GM13976 (cell line): Measurements from ENCODE around the gene GJB6.

Experiments
- DNase-seq: peaks from one replicate; pipeline ENCODE4 v3.0.0; 2012; ENCODE audit warnings: low spot score
- in situ Hi-C: fragments of 300-500 bp; cut with MboI; formaldehyde crosslinking; loops from one replicate; pipeline ENCODE4 v1.12.0; 2022; ENCODE audit warnings: low sequenced_read_pairs, mixed read lengths, inconsistent platforms; ENCODE audit not compliant: unreplicated experiment
- TF ChIP-seq, protein P1 (sequence below): IDR thresholded peaks from 2 replicates; pipeline ENCODE4 v1.5.1; 2012; ENCODE audit warnings: borderline replicate concordance, mild to moderate bottlenecking; ENCODE audit not compliant: insufficient read depth; ENCODE audit errors: extremely low read depth, missing control alignments, control extremely low read depth

GJB6 gene

DNA sequence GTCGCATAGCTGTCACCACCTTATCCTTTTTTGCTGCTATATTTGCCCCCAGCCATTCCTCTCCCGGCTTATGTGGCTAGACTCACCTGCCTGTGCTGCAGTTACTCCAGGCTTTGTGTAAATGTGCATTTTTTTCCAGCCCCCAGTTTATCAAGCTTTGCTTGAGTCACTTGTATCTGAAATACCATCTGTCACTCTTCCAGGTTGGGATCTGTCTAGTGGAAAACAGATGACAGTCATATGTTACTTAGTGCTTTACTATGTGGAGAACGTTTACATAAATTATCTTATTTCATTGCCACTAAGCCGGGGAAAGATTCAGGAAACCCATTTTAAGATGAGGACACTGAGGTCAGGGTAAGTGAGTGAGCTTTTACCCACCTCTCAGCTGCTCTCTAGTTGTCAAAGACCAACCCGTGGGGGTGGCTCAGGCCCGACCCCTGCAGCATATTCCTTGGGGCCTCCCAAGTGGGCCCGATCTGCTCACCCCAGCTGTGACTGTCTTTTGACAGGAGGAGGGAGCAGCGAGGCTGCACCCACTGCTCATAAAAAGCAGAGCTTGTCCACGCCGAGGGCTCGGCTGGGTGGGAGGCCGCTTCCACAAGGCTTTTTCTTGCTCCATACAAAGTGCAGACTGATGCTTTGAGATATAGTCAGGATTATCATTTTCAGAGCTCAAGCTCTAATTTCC lies 46.6 kb downstream of the GJB6 start:
- no peak for DNase-seq
- TF ChIP-seq, protein P1, sequence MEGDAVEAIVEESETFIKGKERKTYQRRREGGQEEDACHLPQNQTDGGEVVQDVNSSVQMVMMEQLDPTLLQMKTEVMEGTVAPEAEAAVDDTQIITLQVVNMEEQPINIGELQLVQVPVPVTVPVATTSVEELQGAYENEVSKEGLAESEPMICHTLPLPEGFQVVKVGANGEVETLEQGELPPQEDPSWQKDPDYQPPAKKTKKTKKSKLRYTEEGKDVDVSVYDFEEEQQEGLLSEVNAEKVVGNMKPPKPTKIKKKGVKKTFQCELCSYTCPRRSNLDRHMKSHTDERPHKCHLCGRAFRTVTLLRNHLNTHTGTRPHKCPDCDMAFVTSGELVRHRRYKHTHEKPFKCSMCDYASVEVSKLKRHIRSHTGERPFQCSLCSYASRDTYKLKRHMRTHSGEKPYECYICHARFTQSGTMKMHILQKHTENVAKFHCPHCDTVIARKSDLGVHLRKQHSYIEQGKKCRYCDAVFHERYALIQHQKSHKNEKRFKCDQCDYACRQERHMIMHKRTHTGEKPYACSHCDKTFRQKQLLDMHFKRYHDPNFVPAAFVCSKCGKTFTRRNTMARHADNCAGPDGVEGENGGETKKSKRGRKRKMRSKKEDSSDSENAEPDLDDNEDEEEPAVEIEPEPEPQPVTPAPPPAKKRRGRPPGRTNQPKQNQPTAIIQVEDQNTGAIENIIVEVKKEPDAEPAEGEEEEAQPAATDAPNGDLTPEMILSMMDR = no peak
- in situ Hi-C loops = loop anchor here (25.0 kb wide), 3 partner anchors 527 to 727 kb away; partner anchors contain the start of genes IL17D and XPO4

DNA sequence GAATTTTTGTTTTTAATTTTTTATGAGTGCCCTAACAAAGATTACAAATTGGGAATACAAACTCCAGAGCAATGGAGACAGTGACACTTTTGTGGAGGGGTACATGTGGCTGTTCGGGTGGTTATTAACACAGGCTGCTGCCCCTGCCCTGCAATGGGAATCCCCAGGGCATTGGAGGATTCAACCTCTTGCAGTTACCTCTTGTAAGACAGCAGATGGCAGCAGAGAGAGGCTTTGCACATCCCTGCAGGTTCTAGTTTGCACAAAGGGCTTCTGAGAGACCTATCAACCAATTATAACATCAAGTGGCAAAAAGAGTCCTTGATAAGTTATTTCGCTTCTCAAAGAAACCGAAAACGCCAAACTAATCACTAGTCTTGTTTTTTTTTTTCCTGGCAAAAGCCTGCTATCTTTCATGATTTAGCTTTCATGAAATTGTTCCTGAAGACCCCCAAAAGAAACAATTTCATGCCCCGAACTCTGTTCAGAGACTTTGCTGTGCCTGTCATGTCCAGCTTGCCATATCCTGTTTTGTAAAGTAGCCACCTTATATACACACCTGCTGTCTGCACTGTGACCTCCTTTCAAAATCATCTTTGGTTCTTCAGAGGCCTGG lies 49.8 kb downstream of the GJB6 start:
- in situ Hi-C loops = loop anchor here (25.0 kb wide), 3 partner anchors 530 to 730 kb away; partner anchors contain the start of genes IL17D and XPO4
- TF ChIP-seq, protein P1 = peak; percentile 78
- peak; percentile 82 for DNase-seq

- TF ChIP-seq, protein P1 = no peak
- no peak for DNase-seq
- in situ Hi-C loops = loop anchor here (25.0 kb wide), 3 partner anchors 531 to 731 kb away; partner anchors contain the start of genes IL17D and XPO4
These were observed 50.9 kb downstream of the GJB6 start for GRCh38 chr13:20181188-20181587.

- TF ChIP-seq, protein P1 = no peak
- in situ Hi-C loops = loop anchor here (25.0 kb wide), 3 partner anchors 534 to 734 kb away; partner anchors contain the start of genes IL17D and XPO4
- no peak for DNase-seq
These were observed 54.0 kb downstream of the GJB6 start for GRCh38 chr13:20178156-20178555.

GRCh38 chr13:20177049-20177831 lies 54.9 kb downstream of the GJB6 start:
- in situ Hi-C loops = loop anchor here (25.0 kb wide), 3 partner anchors 535 to 735 kb away; partner anchors contain the start of genes IL17D and XPO4
- TF ChIP-seq, protein P1 = no peak
- DNase-seq = no peak
